GM23248 (cell line): ENCODE results near the gene SLC16A12.
"Not testable (repeated sequence)": the region's sequence is repeated elsewhere in the genome, so short reads cannot be mapped to it uniquely, and the experiment has no call there.

Experiments
- EZH2 ChIP-seq: fragments of 200-600 bp; sonication (generic); IDR thresholded peaks from 2 replicates; pipeline ENCODE4 v1.6.1; 2018; ENCODE audit warnings: antibody characterized with exemption, mild to moderate bottlenecking; ENCODE audit not compliant: insufficient read depth, poor library complexity, severe bottlenecking
- EZH2phosphoT487 ChIP-seq: fragments of 200-600 bp; sonication (generic); IDR thresholded peaks from 2 replicates; pipeline ENCODE4 v1.6.1; 2018; ENCODE audit warnings: antibody characterized with exemption, moderate library complexity, mild to moderate bottlenecking, low read depth; ENCODE audit not compliant: insufficient read depth

- not testable (repeated sequence) for TF ChIP-seq EZH2, EZH2phosphoT487
Measured at GRCh38 chr10:89444819-89445218, 90.6 kb downstream of the SLC16A12 start.
